ENCODE measurements around the gene DNAJB5. TPM values are rescaled to one million over a fixed set of nuclear protein-coding genes. Genes with fewer than 3 reads are reported as not detected.
"Not testable (repeated sequence)": the region's sequence is repeated elsewhere in the genome, so short reads cannot be mapped to it uniquely, and the experiment has no call there.

DNAJB5 gene
- total RNA-seq, 1 donor from 2014 or later = 15.4 TPM

DNA sequence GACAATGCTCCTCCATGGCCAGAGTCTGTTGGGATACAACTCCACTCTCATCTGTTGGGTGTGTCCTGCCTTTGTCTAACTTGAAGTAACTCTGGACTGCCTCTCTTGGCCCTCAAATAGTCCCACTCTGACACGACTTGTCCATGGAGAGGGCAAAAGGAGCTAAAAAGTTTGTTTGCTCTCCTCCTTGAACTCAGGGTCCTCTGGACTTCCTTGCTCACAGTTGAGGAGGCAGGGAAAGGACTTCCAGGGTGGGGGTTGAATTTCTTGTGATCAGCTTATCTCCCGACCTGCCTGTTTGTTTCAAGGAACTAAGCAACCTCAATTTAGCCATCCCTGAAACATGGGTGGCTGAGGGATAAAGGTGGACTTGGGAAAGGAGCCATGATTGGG is 11.7 kb downstream of the DNAJB5 start:
- H3K36me3 Mint-ChIP-seq (ENCODE audit: insufficient read depth) = peaks cover 3% of the 10 kb centered on the region
- no peak overlapping the region for H3K4me3 Mint-ChIP-seq (ENCODE audit: low read depth)
- H3K27ac Mint-ChIP-seq = no peak overlapping the region
- no peaks in the 10 kb centered on the region for H3K9me3 Mint-ChIP-seq (ENCODE audit: low read depth)
- H3K27me3 Mint-ChIP-seq = peaks cover 4% of the 10 kb centered on the region
- DNase-seq (ENCODE audit: low spot score, unreplicated experiment) = no peak
- TF ChIP-seq, protein P1, sequence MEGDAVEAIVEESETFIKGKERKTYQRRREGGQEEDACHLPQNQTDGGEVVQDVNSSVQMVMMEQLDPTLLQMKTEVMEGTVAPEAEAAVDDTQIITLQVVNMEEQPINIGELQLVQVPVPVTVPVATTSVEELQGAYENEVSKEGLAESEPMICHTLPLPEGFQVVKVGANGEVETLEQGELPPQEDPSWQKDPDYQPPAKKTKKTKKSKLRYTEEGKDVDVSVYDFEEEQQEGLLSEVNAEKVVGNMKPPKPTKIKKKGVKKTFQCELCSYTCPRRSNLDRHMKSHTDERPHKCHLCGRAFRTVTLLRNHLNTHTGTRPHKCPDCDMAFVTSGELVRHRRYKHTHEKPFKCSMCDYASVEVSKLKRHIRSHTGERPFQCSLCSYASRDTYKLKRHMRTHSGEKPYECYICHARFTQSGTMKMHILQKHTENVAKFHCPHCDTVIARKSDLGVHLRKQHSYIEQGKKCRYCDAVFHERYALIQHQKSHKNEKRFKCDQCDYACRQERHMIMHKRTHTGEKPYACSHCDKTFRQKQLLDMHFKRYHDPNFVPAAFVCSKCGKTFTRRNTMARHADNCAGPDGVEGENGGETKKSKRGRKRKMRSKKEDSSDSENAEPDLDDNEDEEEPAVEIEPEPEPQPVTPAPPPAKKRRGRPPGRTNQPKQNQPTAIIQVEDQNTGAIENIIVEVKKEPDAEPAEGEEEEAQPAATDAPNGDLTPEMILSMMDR (IDR thresholded peaks at IDR 0.05; ENCODE audit: unreplicated experiment) = no peak
- H3K4me1 Mint-ChIP-seq (ENCODE audit: low read depth) = peaks cover 3% of the 10 kb centered on the region

DNA sequence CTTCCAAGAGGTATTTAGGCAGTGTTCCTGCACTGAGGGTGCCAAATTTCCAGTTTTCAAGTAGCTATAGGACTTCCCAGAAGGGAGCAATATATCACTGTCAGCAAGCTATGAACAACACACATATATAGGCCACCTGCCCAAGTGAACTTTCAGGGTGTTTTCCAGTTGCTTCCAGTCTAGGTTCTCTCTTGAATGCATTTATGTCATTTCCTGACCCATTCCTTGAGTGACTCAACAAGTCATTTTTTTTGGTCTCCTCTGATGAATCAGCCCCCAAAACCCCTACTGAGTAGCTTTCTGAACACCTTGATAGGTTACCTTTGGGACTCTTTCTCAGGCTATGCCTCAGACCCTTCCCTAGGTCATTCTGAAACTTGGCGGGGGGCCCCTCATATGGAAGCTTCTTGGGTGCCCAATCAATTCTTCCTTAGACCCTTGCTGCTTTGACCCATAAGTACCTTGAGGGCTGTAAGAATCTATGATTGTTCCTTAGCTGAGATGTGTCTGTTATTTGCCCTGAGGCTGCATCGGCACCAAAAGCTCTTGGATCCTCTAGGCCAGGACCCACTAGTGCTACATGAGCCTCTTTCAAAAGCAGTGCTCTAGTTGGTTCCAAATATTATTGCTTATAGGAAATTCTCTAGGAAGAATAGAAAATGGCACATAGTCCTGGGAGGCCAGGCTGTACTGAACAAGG is 12.4 kb downstream of the DNAJB5 start:
- TF ChIP-seq, protein P1 (IDR thresholded peaks at IDR 0.05; ENCODE audit: unreplicated experiment) = no peak
- H3K27ac Mint-ChIP-seq = no peak overlapping the region
- peaks cover 2% of the 10 kb centered on the region for H3K4me1 Mint-ChIP-seq (ENCODE audit: low read depth)
- peaks cover under 1% of the 10 kb centered on the region for H3K36me3 Mint-ChIP-seq (ENCODE audit: insufficient read depth)
- no peak overlapping the region for H3K4me3 Mint-ChIP-seq (ENCODE audit: low read depth)
- peaks cover 4% of the 10 kb centered on the region for H3K27me3 Mint-ChIP-seq
- no peaks in the 10 kb centered on the region for H3K9me3 Mint-ChIP-seq (ENCODE audit: low read depth)
- DNase-seq (ENCODE audit: low spot score, unreplicated experiment) = no peak

DNA sequence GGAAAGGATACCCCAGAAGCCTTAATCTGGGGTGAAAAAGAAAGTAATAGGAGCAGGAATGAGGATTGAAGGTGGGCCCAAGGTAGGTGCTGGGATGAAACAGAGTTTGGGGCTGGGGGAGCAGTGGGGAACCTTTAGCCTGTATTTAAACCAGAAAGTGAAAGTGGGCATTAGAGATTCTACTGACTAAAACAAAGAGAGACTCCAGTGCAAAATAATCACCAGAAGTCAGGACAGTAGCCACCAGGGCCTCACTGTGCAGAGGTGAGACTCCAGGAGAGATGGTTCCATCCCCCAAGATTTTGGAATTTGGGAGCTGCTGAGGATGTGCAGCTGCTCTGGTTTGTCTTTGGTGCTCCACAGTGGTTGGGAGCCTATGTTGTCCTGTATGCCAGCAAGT is 13.1 kb downstream of the DNAJB5 start:
- TF ChIP-seq, protein P1 (IDR thresholded peaks at IDR 0.05; ENCODE audit: unreplicated experiment) = no peak
- no peak for DNase-seq (ENCODE audit: low spot score, unreplicated experiment)
- peaks cover 4% of the 10 kb centered on the region for H3K27me3 Mint-ChIP-seq
- H3K4me1 Mint-ChIP-seq (ENCODE audit: low read depth) = no peaks in the 10 kb centered on the region
- no peaks in the 10 kb centered on the region for H3K9me3 Mint-ChIP-seq (ENCODE audit: low read depth)
- H3K36me3 Mint-ChIP-seq (ENCODE audit: insufficient read depth) = no peaks in the 10 kb centered on the region
- no peak overlapping the region for H3K27ac Mint-ChIP-seq
- H3K4me3 Mint-ChIP-seq (ENCODE audit: low read depth) = no peak overlapping the region

DNA sequence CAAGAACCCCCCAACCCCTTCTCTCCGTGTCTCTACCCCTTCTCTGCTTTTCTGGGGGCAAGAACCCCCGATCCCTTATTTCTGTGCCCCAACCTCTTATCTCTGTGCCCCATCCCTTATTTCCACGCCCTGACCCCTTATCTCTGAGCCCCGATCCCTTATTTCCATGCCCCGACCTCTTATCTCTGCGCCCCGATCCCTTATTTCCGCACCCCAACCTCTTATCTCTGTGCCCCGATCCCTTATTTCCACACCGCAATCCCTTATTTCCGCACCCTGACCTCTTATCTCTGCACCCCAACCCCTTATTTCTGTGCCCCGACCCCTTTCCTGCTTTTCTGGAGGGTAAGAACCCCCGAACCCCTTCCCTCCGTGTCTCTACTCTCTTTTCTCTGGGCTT is 14.8 kb downstream of the DNAJB5 start:
- H3K36me3 Mint-ChIP-seq (ENCODE audit: insufficient read depth); H3K4me1 Mint-ChIP-seq (ENCODE audit: low read depth); DNase-seq (ENCODE audit: low spot score, unreplicated experiment); H3K27ac Mint-ChIP-seq; H3K27me3 Mint-ChIP-seq; H3K4me3 Mint-ChIP-seq (ENCODE audit: low read depth); H3K9me3 Mint-ChIP-seq (ENCODE audit: low read depth): not testable (repeated sequence)

DNA sequence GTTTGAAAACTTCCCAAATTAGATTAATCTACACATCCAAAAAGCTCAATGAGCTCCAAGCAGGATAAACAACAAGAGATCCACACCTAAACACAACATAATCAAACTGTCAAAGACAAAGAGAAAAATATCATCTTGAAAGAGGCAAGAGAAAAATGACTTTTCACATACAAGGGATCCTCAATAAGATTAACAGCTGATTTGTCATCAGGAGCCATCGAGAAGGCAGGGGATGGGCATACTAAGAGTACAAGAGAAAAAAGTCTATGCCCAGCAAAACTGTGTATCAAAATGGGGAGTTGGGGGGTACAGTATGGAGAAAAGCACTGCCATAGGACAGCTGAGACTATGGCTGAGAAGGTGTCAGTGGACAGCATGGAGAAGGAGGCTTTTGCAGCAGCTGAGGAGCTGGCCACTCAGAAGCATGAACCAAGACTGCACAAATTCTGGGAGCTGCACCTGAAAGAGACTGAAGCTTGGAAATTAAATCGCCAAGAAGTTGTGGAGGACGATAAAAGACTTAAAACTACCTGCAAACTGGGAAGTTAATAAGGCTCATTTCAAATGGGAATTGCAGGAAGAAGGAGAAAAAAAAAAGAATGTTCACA is 20.9 kb downstream of the DNAJB5 start:
- H3K27ac Mint-ChIP-seq = no peak overlapping the region
- no peak overlapping the region for H3K4me3 Mint-ChIP-seq (ENCODE audit: low read depth)
- TF ChIP-seq, protein P1 (IDR thresholded peaks at IDR 0.05; ENCODE audit: unreplicated experiment) = no peak
- no peaks in the 10 kb centered on the region for H3K4me1 Mint-ChIP-seq (ENCODE audit: low read depth)
- no peaks in the 10 kb centered on the region for H3K27me3 Mint-ChIP-seq
- no peak for DNase-seq (ENCODE audit: low spot score, unreplicated experiment)
- H3K36me3 Mint-ChIP-seq (ENCODE audit: insufficient read depth) = peaks cover 44% of the 10 kb centered on the region
- H3K9me3 Mint-ChIP-seq (ENCODE audit: low read depth) = peaks cover 19% of the 10 kb centered on the region

DNA sequence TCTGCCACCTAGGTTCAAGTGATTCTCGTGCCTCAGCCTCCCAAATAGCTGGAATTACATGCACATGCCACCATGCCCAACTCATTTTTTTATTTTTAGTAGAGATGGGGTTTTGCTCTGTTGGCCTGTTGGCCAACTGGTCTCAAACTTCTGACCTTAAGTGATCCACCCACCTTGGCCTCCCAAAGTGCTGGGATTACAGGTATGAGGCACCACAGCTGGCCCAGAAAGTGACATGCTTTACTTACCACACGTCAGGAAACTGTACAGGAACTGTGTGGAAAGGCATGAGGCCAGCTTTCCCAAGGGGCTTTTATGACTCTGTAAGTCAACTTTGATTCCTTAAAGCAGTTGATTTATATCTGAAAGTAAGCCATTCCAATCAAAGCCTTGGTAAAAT is 25.0 kb downstream of the DNAJB5 start:
- no peak overlapping the region for H3K4me3 Mint-ChIP-seq (ENCODE audit: low read depth)
- no peaks in the 10 kb centered on the region for H3K4me1 Mint-ChIP-seq (ENCODE audit: low read depth)
- peaks cover 59% of the 10 kb centered on the region for H3K36me3 Mint-ChIP-seq (ENCODE audit: insufficient read depth)
- H3K27ac Mint-ChIP-seq = no peak overlapping the region
- peaks cover 37% of the 10 kb centered on the region for H3K9me3 Mint-ChIP-seq (ENCODE audit: low read depth)
- DNase-seq (ENCODE audit: low spot score, unreplicated experiment) = no peak
- TF ChIP-seq, protein P1 (IDR thresholded peaks at IDR 0.05; ENCODE audit: unreplicated experiment) = no peak
- H3K27me3 Mint-ChIP-seq = no peaks in the 10 kb centered on the region

DNA sequence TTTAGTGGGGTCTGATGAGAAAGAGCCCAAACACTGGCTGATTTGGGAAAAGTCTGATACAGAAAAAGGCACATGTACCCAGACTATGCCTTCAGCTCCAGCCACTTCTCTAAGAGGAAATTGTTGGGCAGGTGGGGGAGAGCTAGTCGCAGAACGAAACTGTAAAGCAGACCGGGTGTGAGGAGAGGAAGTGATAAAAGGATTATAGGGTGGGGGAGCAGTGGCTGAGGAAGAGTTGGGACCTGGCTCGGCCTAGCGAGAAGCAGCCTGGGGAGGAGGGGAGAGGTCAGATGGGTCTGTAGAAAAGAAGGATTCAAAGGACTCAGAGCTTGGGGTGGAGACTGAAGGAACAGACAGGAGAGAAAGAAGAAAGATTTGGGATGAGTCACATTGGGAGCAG is 33.9 kb downstream of the DNAJB5 start:
- not testable (repeated sequence) for H3K9me3 Mint-ChIP-seq (ENCODE audit: low read depth); H3K27me3 Mint-ChIP-seq; DNase-seq (ENCODE audit: low spot score, unreplicated experiment); H3K4me3 Mint-ChIP-seq (ENCODE audit: low read depth); H3K27ac Mint-ChIP-seq
- Mint-ChIP-seq H3K36me3 (ENCODE audit: insufficient read depth) (peaks cover 42% of the 10 kb centered on the region), H3K4me1 (ENCODE audit: low read depth) (peaks cover 25% of the 10 kb centered on the region)
